Esophagus squamous epithelium (tissue), 4 donors: ENCODE measurements around the gene RSAD2.

ENCODE experiments used
- CTCF ChIP-seq, 6 experiments: fragments of 450-650 bp in 4 of 6; fragments of 200-600 bp in 2 of 6; sonication (generic) in 2 of 6; IDR thresholded peaks; one replicate each; pipeline ENCODE4 v1.5.1; 2016 to 2019; ENCODE audit warnings: antibody characterized with exemption in 6 of 6, mild to moderate bottlenecking in 4 of 6, moderate library complexity in 4 of 6
- POLR2A ChIP-seq, 4 donors: fragments of 450-650 bp; IDR thresholded peaks; one replicate each; pipeline ENCODE4 v1.6.1; 2017; ENCODE audit warnings: antibody characterized with exemption in 4 of 4, mild to moderate bottlenecking in 4 of 4, moderate library complexity in 3 of 4

- TF ChIP-seq POLR2A (IDR thresholded peaks at IDR 0.05) (no peak), CTCF (IDR thresholded peaks at IDR 0.05) (no peak)
These were observed 42.1 kb upstream of the RSAD2 start for GRCh38 chr2:6835467-6835866.
